CD1c-positive myeloid dendritic cell (primary cell): Measurements from ENCODE around the gene ECSIT.
A peak's percentile ranks its signal among the peaks of the same experiment; 100 is the strongest.

Experiments
- DNase-seq: peaks from one replicate; pipeline ENCODE4 v3.0.0-alpha.2; 2016; ENCODE audit errors: extremely low spot score

The ECSIT gene

GRCh38 chr19:11550265-11550664 is 21.3 kb upstream of the ECSIT start:
- DNase-seq, result no peak

DNA sequence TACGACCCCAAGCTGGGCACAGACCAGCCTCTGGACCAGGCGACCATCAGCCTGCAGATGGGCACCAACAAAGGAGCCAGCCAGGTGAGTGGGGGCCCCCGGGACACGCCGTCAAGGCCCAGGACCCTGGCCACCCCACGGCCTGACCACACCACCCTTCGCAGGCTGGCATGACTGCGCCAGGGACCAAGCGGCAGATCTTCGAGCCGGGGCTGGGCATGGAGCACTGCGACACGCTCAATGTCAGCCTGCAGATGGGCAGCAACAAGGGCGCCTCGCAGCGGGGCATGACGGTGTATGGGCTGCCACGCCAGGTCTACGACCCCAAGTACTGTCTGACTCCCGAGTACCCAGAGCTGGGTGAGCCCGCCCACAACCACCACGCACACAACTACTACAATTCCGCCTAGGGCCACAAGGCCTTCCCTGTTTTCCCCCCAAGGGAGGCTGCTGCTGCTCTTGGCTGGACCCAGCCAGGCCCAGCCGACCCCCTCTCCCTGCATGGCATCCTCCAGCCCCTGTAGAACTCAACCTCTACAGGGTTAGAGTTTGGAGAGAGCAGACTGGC is 20.5 kb upstream of the ECSIT start:
- no peak for DNase-seq

GRCh38 chr19:11547929-11548700 is 19.2 kb upstream of the ECSIT start:
- no peak for DNase-seq

DNA sequence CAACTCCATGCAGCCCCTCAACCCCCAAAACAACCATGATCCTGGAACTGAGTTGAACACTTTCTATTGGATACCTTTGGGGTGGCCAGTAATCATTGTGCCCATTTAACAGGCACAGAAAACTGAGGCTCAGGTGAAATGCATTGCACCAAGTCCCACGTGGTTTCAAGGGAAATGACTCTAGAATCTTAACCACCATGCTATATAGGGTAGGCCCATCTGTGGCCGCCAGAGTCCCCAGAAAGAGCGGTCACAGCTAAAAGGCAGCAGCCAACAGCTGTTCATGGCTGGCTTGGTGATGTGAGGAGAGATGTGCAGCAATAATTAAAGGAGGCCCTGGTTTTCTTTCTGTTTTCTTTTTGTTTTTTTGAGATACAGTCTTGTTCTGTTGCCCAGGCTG is 12.3 kb upstream of the ECSIT start:
- no peak for DNase-seq

DNA sequence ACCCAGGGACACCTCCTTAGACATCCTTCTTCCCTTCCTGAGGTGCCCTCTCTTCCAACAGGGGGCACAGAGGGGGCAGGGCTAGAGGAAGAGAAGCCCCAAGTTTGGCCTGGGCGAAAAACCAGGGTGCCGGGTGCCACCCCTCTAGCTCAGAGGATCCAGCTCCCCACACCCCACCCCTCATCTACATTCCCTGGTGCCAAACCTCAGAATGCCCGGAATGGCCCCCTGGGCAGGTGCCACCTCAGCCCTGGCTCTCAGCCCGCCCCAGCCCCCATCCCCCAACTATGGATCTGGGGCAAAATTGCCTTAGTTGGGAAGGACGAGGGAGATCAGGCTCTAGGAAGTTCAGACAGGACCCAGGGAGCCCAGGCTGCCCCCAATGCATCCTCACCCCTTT is 11.7 kb upstream of the ECSIT start:
- DNase-seq, result no peak

- no peak for DNase-seq
These were observed 10.8 kb upstream of the ECSIT start for GRCh38 chr19:11539495-11540365.

- no peak for DNase-seq
These were observed 9.5 kb upstream of the ECSIT start, which contains the start of gene CNN1 for GRCh38 chr19:11538232-11539036. Gene CNN1, plus strand, starts transcription at chr19:11538851. Its CDS starts 77 bp downstream, at chr19:11538928.

GRCh38 chr19:11535792-11536595 is 7.1 kb upstream of the ECSIT start:
- peak; percentile 94 for DNase-seq

DNA sequence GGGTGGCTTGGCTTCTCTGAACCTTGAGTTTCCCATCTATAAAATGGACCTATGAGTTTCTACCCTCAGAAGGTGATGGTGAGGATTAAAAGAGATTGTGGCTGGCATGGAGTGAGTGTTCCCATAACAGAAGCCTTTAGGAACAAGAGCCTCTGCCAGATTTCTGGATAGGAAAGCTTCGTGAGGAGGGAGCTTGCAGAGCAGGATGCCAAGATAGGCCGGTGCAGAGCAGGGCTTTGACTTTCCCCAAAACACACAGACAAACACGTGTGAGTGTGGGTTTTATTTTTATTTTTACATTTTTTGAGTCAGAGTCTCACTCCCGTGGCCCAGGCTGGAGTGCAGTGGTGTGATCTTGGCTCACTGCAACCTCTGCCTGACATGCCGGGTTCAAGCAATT is 6.0 kb upstream of the ECSIT start:
- DNase-seq, result peak; percentile 23

- peak; percentile 34 for DNase-seq
These were observed 5.6 kb upstream of the ECSIT start for GRCh38 chr19:11534538-11534937.

DNA sequence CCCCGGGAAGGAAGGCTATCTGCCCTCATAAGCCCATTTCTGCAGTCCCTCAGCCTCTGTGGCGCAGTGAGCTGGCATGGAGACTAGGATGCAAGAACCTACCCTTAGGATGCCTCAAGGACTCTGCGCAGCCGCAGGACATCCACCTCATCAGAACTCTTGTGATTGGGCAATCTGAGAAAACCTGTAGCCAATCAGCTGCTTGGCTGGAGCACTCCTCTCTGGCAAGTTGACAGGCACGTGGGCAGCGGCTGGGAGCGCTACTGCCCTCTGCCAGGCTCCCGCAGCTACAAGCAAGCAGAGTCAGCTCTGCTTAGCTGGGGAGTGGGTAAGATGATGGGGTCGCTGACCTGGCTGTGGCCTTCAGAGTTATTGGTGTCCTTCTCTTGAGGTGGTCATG is 1.5 kb upstream of the ECSIT start:
- DNase-seq, result peak; percentile 81

DNA sequence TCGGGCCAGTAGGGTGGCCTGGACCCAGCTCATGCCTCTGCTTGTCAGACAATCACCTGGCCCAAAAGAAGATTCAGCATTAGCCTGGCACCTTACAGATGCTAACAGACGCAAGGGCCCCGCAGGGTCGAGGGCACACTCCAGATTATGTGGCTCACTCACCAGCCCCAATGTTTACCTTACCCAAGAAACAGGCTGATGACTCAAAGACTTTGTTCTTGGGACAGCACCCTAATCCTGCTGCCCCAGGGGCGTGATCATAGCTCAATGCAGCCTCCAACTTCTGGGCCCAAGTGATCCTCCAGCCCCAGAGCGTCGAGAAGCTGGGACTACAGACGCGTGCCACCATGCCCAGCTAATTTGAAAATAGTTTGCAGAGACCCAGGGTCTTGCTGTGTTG is 9.8 kb downstream of the ECSIT start:
- no peak for DNase-seq

GRCh38 chr19:11513946-11514345 is 15.0 kb downstream of the ECSIT start:
- no peak for DNase-seq

DNA sequence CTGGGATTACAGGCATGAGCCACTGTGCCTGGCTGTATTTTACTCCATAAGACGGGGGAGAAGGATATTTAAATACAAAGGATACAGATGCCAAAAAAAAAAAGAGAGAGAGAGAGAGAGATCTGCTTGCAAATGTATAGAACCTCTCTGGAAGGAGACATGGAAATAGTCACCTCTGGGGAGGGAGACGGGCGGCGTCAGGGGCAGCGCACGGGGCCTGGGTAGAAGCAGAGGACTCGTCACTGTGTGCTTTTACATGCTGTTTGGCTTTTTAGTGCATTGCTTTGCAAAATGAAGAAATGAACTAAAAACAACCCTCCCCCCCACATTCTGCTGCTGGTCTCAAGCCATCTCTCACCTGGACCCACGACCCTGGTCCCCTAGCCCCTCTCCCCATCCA is 18.5 kb downstream of the ECSIT start:
- DNase-seq, result no peak

GRCh38 chr19:11507370-11508078 is 21.4 kb downstream of the ECSIT start:
- DNase-seq, result no peak

DNA sequence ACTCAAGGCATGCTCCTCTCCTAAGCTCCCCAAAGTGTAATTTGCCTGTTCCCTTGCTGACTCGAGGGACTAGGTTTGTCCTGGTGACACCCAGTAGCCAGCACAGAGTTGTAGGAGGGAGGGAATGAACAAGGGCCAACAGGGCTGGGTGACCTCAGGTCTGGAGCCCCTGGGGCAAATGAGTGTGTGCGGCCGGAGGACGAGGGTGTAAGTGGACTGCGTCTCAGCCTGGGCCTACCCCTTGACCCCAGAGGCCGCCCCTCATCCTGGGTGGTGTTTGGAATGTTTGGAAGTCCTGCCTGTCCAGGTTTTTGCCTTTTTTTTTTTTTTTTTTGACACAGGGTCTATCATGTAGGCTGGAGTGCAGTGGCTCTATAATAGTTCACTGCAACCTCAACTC is 22.0 kb downstream of the ECSIT start:
- DNase-seq, result no peak

DNA sequence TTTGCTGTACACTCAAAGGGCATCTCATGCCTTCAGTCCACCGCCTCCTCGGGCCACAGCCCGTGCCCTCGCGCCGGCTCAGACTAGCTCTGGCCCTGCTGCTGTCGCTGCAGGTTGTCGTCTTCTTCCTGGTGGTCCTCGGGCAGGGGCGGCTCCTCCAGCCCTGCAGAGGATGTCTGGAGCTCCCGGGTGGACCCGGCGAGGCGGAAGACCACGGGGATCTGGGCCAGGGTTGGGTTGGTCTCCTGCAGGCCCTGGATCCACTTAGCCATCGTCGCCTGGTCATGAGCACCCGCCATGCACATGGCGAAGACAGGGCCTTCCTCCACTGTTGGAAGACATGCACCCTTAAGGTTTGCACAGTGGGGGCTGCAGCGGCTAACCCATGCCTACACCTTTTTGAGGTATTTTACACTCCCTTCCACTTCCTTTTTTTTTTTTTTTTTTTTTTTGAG is 22.8 kb downstream of the ECSIT start:
- DNase-seq, result no peak

GRCh38 chr19:11505504-11506100 is 23.3 kb downstream of the ECSIT start, which contains the start of gene ZNF653:
Gene ZNF653, minus strand, starts transcription at chr19:11505839. Its CDS starts 53 bp downstream, at chr19:11505786.
- DNase-seq, result peak; percentile 98

- peak; percentile 92 for DNase-seq
These were observed 23.9 kb downstream of the ECSIT start for GRCh38 chr19:11505032-11505503.
